Measurements from ENCODE around the gene IPO9.

GRCh38 chr1:201825245-201825644 lies 3.7 kb upstream of the IPO9 start:
- no peak for TF ChIP-seq CTCF (IDR thresholded peaks at IDR 0.05; ENCODE audit: borderline replicate concordance, extremely low read depth, low read length, poor library complexity, severe bottlenecking)
- TF ChIP-seq EZH2 (IDR thresholded peaks at IDR 0.05; ENCODE audit: borderline replicate concordance, low read depth, low read length, severe bottlenecking) = no peak

Measured in DND-41 (cell line).